Activated naive CD4-positive, alpha-beta T cell (primary cell): ENCODE results near the gene ADRB2.
"Not testable (repeated sequence)": the region's sequence is repeated elsewhere in the genome, so short reads cannot be mapped to it uniquely, and the experiment has no call there.

Source experiments
- DNase-seq, 4 experiments: peaks; one replicate each; lab custom pipeline; 2025; lab: John Stamatoyannopoulos, UW

Gene ADRB2

DNA sequence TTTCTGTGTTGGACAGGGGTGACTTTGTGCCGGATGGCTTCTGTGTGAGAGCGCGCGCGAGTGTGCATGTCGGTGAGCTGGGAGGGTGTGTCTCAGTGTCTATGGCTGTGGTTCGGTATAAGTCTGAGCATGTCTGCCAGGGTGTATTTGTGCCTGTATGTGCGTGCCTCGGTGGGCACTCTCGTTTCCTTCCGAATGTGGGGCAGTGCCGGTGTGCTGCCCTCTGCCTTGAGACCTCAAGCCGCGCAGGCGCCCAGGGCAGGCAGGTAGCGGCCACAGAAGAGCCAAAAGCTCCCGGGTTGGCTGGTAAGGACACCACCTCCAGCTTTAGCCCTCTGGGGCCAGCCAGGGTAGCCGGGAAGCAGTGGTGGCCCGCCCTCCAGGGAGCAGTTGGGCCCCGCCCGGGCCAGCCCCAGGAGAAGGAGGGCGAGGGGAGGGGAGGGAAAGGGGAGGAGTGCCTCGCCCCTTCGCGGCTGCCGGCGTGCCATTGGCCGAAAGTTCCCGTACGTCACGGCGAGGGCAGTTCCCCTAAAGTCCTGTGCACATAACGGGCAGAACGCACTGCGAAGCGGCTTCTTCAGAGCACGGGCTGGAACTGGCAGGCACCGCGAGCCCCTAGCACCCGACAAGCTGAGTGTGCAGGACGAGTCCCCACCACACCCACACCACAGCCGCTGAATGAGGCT, at the start of gene ADRB2:
Gene ADRB2 (plus strand): TSS at position 559 of the 686 bp plus-strand sequence. CDS start 221 bp downstream, outside the sequence.
- DNase-seq = peak; percentile 44 to 72 (median 61)

DNA sequence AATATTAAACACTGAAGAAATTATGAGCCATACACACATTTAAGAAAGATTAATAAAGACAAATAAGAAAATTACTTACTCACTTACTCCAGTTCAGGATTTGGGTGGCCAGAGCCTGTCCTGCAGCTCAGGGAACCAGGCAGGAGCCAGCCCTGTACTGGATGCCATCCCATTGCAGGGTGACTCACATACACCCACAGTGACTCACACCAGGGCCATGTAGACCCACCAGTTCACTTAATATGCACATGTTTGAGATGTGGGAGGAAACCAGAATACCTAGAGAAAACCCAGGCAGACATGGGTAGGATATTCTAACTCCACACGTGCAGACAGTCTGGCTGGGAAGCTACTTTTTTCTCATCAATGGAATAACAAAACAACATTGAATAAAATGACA, 49.6 kb upstream of the ADRB2 start:
- DNase-seq = no peak

DNA sequence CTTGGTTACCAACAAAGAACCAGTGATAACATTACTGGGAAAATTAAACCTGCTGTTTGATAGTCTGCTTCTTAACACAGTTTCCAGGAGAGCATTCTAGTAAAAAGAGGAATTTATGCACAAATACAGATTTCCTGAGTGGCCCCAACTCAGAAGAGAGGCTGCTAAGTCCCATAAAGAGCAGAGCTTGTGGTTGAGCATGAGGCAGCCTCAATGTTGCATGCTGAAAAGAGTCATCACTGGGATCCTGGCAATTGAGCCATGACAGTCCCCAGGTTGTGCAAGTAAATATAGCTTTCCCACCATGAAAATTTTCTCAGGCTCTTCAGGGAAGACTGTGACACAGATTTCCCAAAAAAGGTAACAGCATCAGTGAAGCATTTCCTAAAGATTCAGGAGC, 47.5 kb upstream of the ADRB2 start:
- DNase-seq = no peak

DNA sequence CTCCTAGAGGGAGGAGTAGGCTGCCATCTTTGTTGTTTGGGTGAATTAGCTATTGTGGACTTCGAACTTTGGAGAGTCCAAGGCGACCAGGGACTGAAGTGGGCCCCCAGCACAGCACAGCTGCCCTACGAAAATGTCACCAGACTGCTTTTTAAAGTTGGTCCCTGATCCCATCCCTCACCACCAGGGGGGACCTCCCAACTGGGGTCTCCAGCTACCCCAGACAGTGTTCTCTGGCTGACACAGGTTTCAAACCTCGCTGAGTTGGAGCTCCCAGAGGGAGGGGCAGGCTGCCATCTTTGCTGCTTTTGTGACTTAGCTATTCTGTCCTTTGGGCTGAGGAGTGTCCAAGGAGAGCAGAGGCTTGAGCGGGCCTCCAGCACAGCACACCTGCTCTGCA, 45.7 kb upstream of the ADRB2 start:
- no peak for DNase-seq

GRCh38 chr5:148781766-148782165, 44.6 kb upstream of the ADRB2 start:
- DNase-seq = no peak

GRCh38 chr5:148785223-148785622, 41.2 kb upstream of the ADRB2 start:
- DNase-seq = no peak

- no peak for DNase-seq
Observed at GRCh38 chr5:148786456-148786855, 40.0 kb upstream of the ADRB2 start.

DNA sequence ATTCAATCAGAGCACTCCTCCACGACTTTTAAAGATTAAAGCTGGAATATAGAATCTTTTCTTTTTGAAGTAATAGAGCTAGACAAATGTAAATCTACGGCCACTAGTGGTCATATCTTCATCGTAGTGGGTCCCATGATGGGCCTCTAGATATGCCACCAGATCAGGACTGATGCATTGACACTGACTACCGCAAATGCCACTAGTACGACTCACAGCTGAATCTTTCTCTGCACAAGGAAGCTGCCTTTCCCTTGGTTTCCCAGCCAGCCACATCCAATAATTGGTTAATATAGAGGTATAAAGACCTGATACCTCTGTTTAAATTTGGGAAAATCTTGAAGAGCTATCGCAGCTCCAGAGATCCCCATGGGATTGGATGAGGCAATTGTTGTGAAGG, 37.8 kb upstream of the ADRB2 start:
- no peak for DNase-seq

- DNase-seq = no peak
Observed at GRCh38 chr5:148790545-148791333, 35.7 kb upstream of the ADRB2 start.

DNA sequence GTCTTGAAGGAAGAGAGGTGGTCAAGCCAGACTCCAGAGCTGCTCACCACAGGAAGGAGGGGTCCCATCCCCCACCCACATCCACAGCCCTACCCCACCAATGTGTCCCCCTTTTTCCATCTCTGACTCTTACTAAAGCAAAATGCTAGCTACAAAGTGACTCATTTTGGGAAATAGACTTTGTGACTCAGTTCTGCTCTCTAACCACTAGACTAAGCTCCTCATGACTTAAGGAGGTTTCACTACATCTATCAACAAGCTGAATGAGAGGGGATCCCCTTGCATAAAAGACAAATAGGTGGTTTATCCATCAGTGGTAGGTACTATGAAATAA, 35.1 kb upstream of the ADRB2 start:
- DNase-seq = no peak

DNA sequence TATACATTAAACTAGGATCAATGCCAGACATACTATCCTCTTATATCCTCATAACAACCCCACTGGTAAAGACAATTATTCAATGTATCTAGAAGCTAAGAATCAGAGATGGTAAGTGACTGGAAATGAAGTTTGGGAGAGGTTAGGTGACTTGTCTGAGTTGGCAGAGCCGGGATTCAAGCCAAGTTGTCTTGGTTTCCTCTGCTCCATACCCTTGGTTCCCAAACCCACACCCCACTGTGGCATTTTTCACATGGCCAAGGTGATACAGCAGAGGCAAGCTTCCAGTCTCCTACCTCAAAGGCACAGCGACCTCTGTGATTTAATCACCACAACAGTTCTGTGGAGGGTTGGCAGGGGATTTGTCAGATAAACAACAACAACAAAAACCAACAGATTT, 34.7 kb upstream of the ADRB2 start:
- DNase-seq = no peak

DNA sequence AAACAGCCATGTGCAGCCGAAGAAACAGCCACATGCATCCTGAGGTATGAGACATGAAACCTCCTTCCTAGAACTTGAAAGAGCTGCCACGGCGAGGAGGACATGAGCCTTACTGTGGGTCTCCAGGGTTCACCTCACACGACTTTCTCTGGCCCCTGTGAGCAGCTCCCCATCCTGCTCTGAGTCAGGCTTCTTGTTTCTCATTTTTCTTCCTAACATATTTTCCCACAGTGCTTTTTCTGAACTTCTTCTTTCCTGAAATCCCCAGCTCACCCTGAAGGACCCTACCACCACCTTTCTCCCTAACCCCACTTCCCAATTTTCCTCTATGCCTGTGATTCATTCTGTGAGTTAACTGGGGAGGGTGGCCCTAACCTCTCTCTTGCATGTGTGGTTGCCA, 33.7 kb upstream of the ADRB2 start:
- no peak for DNase-seq

DNA sequence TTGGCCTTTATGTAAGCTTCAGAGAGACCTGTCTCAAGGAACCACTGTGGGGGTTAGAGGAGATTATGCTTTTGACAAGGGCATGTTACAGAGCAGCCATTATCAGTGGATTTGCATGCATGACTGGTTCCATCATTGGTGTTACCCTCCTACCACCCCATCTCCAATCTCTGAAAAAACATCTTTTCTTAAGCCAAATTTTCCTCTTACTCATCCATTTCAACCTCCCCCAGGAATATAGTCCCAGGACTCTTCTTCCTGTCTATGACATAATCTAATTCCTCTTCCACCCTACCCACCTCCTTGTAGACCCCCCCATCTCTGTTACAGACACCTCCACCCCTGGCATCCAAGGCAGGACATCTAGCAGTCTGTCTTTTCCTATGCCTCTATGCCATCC, 33.1 kb upstream of the ADRB2 start:
- DNase-seq = no peak

GRCh38 chr5:148794275-148794674, 32.1 kb upstream of the ADRB2 start:
- DNase-seq = no peak

GRCh38 chr5:148794729-148795561, 31.5 kb upstream of the ADRB2 start:
- DNase-seq = no peak

DNA sequence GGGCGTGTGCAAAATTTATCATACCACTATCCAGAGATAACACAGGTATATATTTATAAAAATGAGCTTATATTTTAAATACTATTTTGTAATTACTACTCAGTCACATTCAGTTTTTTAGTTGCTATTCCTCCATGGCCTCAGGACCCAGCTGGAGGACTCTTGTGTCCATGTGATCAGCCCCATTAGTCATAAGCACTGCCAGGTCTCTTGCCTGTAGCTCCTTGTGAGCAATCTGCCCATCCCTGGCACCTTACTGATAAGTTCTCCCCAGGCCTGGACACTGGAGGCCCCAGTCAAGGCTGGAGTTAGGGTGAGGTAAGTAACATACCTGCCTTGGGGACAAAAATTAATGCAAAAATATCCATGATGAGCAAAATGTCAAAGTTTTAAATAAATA, 29.5 kb upstream of the ADRB2 start:
- no peak for DNase-seq

GRCh38 chr5:148798786-148799185, 27.6 kb upstream of the ADRB2 start:
- no peak for DNase-seq

GRCh38 chr5:148799737-148800527, 26.5 kb upstream of the ADRB2 start:
- no peak for DNase-seq

DNA sequence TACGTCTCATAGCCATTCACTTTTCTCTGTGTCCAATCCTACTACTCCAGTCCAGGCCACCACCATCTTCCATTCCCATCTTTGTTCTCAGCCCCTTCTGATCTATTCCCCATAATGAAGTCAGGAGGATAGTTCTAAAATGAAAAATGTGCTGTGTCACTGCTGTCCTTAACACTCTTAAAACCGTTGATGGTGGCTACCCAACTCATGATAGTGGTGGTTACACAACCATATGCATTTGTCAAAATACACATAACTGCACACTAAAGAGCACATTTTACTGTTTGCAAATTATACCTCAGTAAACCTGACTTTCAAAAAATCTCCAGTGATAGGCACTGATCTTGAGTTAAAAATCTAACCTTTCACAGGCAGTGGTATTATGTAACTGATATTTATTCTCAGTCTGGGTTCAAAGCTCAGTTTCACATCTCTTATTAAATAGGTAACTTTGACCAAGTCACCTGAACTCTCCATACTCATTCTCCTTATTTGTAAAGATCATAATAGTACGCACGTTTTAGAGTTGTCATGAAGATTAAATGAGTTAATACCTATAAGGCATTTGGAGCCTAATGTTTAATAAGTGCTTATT, 24.6 kb upstream of the ADRB2 start:
- no peak for DNase-seq

- DNase-seq = not testable (repeated sequence)
Observed at GRCh38 chr5:148803451-148803850, 23.0 kb upstream of the ADRB2 start.

DNA sequence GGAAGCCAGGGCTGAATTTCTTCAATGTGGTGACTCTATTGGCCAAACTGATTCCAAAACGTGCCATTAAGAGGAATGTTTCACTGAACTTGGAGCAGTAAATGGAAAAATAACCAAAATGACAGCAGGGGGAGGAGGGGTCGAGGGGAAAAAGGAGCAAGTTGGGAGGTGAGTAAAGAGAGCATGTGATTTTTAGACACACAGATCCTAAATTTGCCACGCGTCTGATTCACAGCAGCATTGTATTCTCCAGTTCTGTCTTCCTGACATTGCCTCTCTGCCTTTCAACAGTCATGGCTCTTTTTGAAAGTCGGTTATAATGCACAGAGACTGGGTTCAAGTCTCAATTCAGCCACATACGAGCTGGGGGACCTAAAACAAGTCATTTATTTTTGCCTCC, 22.0 kb upstream of the ADRB2 start:
- DNase-seq = no peak
